OCI-LY3 (cell line): ENCODE measurements around the gene PFKL.

Experiments
- EZH2phosphoT487 ChIP-seq: fragments of 200-600 bp; shearing (Covaris generic); IDR thresholded peaks from 2 replicates; pipeline ENCODE4 v1.6.1; 2018; ENCODE audit warnings: antibody characterized with exemption, mixed run types, low read depth
- TF ChIP-seq, protein P1 (sequence below): fragments of 200-600, 300-600 bp; sonication (generic); IDR thresholded peaks from 2 replicates; pipeline ENCODE4 v1.5.1; 2014; ENCODE audit warnings: antibody characterized with exemption, low read length, low read depth

DNA sequence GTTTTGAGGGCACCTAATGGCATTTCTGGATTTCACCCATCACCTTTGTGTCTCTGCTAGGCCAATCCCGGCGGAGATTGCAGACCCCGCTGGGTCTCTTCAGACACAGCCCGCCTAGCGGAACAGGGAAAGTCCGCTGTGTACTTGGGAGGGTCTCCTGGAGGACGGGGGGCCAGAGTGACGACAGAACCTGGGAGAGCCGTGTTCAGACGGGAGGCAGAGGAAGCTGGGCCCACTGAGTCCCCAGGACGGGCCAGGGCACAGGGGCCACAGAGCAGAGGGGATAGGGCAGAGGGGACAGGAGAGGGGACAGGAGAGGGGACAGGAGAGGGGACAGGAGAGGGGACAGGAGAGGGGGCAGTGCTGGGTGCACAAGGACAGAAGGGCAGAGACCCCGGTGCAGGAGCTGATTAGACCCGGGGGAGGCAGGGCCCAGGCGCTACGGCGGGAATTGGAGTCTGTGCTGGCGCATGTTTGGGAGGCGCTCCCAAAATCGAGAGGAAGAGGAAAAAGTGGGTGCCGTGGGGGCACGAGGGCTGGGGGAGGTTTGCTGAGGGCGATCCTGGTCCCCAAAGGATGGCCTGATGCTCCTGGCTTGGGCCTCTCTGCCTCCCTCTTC lies 66.2 kb downstream of the PFKL start:
- TF ChIP-seq, protein P1, sequence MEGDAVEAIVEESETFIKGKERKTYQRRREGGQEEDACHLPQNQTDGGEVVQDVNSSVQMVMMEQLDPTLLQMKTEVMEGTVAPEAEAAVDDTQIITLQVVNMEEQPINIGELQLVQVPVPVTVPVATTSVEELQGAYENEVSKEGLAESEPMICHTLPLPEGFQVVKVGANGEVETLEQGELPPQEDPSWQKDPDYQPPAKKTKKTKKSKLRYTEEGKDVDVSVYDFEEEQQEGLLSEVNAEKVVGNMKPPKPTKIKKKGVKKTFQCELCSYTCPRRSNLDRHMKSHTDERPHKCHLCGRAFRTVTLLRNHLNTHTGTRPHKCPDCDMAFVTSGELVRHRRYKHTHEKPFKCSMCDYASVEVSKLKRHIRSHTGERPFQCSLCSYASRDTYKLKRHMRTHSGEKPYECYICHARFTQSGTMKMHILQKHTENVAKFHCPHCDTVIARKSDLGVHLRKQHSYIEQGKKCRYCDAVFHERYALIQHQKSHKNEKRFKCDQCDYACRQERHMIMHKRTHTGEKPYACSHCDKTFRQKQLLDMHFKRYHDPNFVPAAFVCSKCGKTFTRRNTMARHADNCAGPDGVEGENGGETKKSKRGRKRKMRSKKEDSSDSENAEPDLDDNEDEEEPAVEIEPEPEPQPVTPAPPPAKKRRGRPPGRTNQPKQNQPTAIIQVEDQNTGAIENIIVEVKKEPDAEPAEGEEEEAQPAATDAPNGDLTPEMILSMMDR: no peak
- no peak for TF ChIP-seq EZH2phosphoT487
